ENCODE data around the gene MRPL41. TPM values are rescaled to one million over a fixed set of nuclear protein-coding genes. Genes with fewer than 3 reads are reported as not detected.
A peak's percentile ranks its signal among the peaks of the same experiment; 100 is the strongest.
"Not testable (repeated sequence)": the region's sequence is repeated elsewhere in the genome, so short reads cannot be mapped to it uniquely, and the experiment has no call there.

Gene MRPL41
- total RNA-seq, 1 experiment from 2014 or later, result 119 TPM

- DNase-seq (ENCODE audit: low read depth), result no peak
These were observed 30.7 kb downstream of the MRPL41 start for GRCh38 chr9:137582286-137582860.

GRCh38 chr9:137583347-137583746 is 31.7 kb downstream of the MRPL41 start:
- no peak for DNase-seq (ENCODE audit: low read depth)

GRCh38 chr9:137583957-137584356 is 32.3 kb downstream of the MRPL41 start:
- DNase-seq (ENCODE audit: low read depth), result no peak

- no peak for DNase-seq (ENCODE audit: low read depth)
These were observed 35.2 kb downstream of the MRPL41 start for GRCh38 chr9:137586854-137587253.

- DNase-seq (ENCODE audit: low read depth), result no peak
These were observed 36.6 kb downstream of the MRPL41 start for GRCh38 chr9:137588311-137588710.

- no peak for DNase-seq (ENCODE audit: low read depth)
These were observed 37.2 kb downstream of the MRPL41 start for GRCh38 chr9:137588891-137589290.

GRCh38 chr9:137589441-137590122 is 37.9 kb downstream of the MRPL41 start:
- peak; percentile 20 for DNase-seq (ENCODE audit: low read depth)

- DNase-seq (ENCODE audit: low read depth), result no peak
These were observed 38.4 kb downstream of the MRPL41 start for GRCh38 chr9:137590123-137590468.

- peak; percentile 96 for DNase-seq (ENCODE audit: low read depth)
These were observed 39.0 kb downstream of the MRPL41 start, which contains the start of gene ZMYND19 for GRCh38 chr9:137590469-137591383. Gene ZMYND19 (minus strand): TSS chr9:137590512. CDS start chr9:137590263, 249 bp downstream.

GRCh38 chr9:137592767-137593166 is 41.1 kb downstream of the MRPL41 start:
- DNase-seq (ENCODE audit: low read depth), result no peak

GRCh38 chr9:137593176-137593575 is 41.5 kb downstream of the MRPL41 start:
- no peak for DNase-seq (ENCODE audit: low read depth)

GRCh38 chr9:137596577-137596976 is 44.9 kb downstream of the MRPL41 start:
- not testable (repeated sequence) for DNase-seq (ENCODE audit: low read depth)

GRCh38 chr9:137598943-137599342 is 47.3 kb downstream of the MRPL41 start:
- no peak for DNase-seq (ENCODE audit: low read depth)

Other genes with a start within 250 kb of the MRPL41 start
- gene NRARP, start 249.6 kb upstream of the MRPL41 start, total RNA-seq (2014; rRNA removed; shearing (Covaris generic)), result 3.5 and 10.0 TPM in 2 replicates
- gene EXD3, start 128.7 kb upstream of the MRPL41 start, total RNA-seq (2014; rRNA removed; shearing (Covaris generic)), result 0.86 and 2.3 TPM in 2 replicates
- not detected in 2 replicates for gene NOXA1, start 128.5 kb upstream of the MRPL41 start, total RNA-seq (2014; rRNA removed; shearing (Covaris generic))
- not detected in 2 replicates for gene ENTPD8, start 110.5 kb upstream of the MRPL41 start, total RNA-seq (2014; rRNA removed; shearing (Covaris generic))
- gene NSMF, start 92.5 kb upstream of the MRPL41 start, total RNA-seq (2014; rRNA removed; shearing (Covaris generic)), result 13.5 and 13.7 TPM in 2 replicates
- gene PNPLA7, start 1.5 kb upstream of the MRPL41 start, total RNA-seq (2014; rRNA removed; shearing (Covaris generic)), result under 0.01 TPM in 1 of 2 replicates, not detected in the other
- gene DPH7, start 27.0 kb downstream of the MRPL41 start, total RNA-seq (2014; rRNA removed; shearing (Covaris generic)), result 56.5 and 61.9 TPM in 2 replicates
- gene ZMYND19, start 38.6 kb downstream of the MRPL41 start, total RNA-seq (2014; rRNA removed; shearing (Covaris generic)), result 55.7 and 64.5 TPM in 2 replicates
- 11.5 and 11.6 TPM in 2 replicates for gene ARRDC1, start 53.8 kb downstream of the MRPL41 start, total RNA-seq (2014; rRNA removed; shearing (Covaris generic))
- 36.8 and 51.9 TPM in 2 replicates for gene EHMT1, start 67.1 kb downstream of the MRPL41 start, total RNA-seq (2014; rRNA removed; shearing (Covaris generic))